GM18511 (cell line): ENCODE results near the gene SYNE3.
"Not testable (repeated sequence)": the region's sequence is repeated elsewhere in the genome, so short reads cannot be mapped to it uniquely, and the experiment has no call there.

Source experiments
- ATAC-seq: cut with Tn5 transposase; IDR thresholded peaks from one replicate; pipeline ENCODE4 v1.9.1; 2021; ENCODE audit warnings: mild to moderate bottlenecking, moderate library complexity; ENCODE audit not compliant: unreplicated experiment

The SYNE3 gene

GRCh38 chr14:95526483-95527386 is 10.3 kb upstream of the SYNE3 start:
- no peak for ATAC-seq

- no peak for ATAC-seq
These were observed 9.5 kb upstream of the SYNE3 start for GRCh38 chr14:95525999-95526398.

- no peak for ATAC-seq
These were observed 8.5 kb upstream of the SYNE3 start for GRCh38 chr14:95524706-95525512.

DNA sequence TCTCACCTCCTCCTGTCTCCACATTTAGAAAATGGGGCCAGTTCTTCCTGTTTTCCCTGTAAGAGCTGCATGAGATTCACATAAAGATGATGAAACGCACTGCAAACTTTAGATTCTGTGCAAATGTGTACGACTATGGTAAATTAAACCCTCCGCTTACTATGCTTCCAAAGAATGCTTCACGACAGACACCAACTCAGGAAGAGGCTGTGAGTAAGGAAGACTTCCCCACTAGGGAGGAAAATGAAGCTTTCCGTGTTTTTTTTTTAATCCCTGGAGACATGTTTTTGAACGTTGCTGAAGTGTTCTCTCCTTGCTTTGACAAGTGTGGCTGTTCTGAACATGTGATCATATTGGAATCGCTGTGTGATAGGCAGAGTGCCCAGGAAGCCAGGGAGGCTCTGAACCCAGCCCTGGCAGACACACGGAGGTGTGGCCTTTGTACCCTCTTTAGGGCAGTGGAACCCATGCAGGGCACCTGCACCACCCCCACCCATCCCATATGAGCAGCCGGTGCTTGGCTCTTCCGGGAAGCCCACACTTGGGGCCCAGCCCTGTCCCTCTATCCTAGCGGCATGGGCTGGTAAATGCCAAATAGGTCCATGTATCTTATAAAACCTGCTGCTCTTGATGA is 7.5 kb upstream of the SYNE3 start:
- no peak for ATAC-seq

GRCh38 chr14:95523051-95523814 is 6.8 kb upstream of the SYNE3 start:
- no peak for ATAC-seq

DNA sequence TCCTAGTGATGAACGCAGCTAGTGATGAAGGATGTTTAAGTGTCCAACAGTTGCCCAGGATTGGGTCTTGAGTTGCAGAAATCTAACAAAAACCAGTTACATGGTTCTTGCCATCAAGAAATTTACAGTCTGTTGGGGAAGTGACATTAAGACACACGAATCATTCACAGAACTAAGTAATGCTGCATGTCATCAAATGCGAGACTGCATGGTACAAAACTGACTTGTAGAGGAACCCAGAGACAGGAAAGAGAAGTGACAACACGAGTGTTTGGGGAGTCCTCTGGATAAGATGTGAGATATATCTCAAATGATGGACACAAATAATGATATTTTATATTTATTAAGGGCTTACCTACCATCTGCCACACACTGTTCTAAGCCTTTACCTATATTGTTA is 6.1 kb upstream of the SYNE3 start:
- no peak for ATAC-seq

- ATAC-seq: no peak
These were observed 5.7 kb upstream of the SYNE3 start for GRCh38 chr14:95522116-95522515.

DNA sequence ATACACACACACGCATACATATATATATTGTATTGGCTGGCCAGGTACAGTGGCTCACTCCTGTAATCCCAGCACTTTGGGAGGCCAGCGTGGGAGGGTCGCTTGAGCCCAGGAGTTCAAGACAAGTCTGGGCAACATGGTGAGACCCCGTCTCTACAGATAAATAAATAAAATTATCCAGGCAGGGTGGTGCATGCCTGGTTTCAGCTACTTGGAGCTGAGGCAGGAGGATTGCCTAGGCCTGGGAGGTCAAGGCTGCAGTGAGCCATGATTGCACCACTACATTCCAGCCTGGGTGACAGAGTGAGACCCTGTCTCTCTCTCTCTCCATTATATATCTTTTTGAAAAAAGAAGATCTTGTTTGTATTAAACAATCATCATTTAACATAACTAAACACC is 4.6 kb upstream of the SYNE3 start:
- no peak for ATAC-seq

GRCh38 chr14:95520346-95520745 is 3.9 kb upstream of the SYNE3 start:
- no peak for ATAC-seq

GRCh38 chr14:95519699-95520098 is 3.2 kb upstream of the SYNE3 start:
- ATAC-seq: no peak

DNA sequence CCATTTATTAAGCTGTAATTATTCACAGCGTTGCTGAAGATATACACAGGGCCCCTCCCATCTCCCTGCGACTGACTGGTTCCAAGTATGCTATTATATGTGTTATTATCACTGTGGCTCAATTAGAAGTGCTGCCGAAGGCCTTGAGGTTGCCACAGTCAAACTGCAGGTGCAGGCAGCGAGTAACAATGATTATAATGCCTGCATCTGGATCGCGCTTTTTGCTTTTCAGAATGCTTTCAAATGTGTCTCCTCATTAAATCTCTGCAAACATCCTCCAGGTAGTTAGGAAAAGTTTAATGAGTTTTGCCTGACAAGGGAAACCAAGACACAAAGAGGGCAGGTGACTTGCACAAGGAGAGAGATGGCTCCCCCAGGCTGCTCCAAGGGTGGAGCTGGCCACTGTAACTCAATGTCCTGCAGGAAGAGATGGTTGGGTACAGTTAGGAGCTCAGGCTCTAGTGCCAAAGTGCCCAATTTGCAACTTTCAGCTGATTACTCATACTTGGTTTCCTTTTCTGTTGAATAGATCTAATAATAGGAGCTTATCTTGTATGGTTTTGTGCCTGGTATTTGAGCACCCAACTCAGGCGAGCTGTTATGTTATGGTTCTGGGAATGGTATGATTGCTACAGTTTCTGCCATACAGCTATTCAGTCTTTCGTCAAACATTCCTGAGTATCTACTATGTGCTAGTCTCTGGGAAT is 1.7 kb upstream of the SYNE3 start:
- peak; percentile 30 for ATAC-seq

DNA sequence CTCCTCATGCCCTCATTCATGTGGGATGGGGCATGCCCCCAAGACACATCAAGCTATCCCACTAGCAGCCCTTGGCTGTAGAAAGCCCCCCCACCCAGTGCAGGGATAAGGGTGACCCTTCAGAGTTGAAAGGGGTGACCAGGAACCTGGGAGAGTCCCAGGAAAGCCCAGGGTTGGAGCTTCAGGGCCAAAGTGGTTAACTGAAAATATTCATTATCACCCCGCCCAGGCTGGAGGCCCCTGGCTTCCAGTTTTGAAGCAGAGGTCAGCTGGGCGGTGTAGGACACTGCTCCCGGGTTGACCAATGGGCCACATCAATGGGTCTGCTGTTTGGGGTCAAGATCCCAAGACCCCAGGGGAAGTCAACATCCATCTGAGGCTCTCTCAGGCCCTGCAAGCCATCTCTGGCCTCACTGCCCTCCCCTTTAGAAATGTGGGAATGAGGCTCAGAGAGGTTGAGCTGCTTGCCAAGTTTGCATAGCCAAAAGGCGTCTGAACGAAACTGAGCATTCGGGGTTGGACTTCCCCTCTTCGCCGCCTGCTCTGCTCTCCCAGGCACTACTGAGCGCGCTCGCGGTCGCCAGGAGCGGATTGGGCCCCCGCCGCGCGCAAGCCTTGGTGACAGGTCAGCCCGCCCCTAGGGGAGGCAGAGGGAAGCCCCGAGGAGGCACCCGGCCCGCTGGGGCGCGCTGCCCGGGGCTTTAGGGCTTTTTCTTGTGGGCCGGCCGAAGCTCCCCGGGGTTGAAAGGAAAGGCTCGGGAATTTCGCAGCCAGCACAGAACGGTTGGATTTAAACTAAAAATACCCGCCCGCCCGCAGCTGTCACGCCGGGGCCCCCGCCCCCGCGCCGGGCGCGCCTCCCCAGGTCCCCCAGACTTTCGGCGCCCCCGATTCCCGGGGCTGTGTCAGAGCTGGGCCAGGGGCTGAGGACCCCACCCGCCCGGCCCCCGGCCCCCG is 576 bp downstream of the SYNE3 start:
- ATAC-seq: peak; percentile 85

DNA sequence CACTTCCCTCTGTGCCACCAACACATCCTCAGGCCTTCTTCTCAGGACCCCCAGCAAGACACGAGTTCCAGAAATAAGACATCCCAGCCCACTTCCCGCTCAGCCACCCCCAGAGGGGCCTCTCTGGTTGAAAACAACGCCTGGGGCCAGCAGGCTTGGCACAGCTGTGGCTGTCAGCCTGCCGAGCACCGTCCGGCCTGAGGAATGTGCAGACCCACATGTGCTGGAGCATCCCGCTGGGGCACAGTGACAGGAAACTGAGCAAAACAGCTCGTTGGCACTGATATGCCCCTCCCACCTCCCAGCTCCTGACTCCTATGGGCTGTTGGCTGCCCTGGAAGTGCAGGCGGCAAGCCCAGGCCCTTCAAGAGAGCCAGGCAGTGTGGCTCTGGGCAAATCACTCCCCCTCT is 1.4 kb downstream of the SYNE3 start:
- no peak for ATAC-seq

- no peak for ATAC-seq
These were observed 2.0 kb downstream of the SYNE3 start for GRCh38 chr14:95514131-95515079.

GRCh38 chr14:95513291-95513690 is 3.2 kb downstream of the SYNE3 start:
- no peak for ATAC-seq

DNA sequence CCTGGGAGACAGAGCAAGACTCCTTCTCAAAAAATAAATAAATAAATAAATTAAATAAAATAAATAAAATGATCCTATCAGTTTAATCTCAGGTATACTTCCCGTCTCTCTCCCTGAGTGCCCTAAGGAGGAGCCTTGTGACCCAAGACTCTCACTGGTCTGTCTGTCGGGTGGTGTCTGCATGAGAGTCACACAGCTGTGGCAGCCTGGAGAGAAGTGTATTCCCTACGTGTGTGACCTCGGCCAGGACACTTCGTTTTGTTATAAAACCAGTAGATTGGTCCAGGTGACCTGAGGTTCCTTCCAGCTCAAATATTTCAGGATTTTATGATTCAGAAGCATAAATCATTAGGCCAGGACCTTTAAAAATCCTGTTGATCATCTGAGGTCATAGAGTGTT is 4.8 kb downstream of the SYNE3 start:
- no peak for ATAC-seq

GRCh38 chr14:95510804-95511203 is 5.6 kb downstream of the SYNE3 start:
- ATAC-seq: no peak

GRCh38 chr14:95510344-95510743 is 6.1 kb downstream of the SYNE3 start:
- ATAC-seq: not testable (repeated sequence)
